HG02870 (cell line): ENCODE data around the gene RDH11.
A peak's percentile ranks its signal among the peaks of the same experiment; 100 is the strongest.
"Not testable (repeated sequence)": the region's sequence is repeated elsewhere in the genome, so short reads cannot be mapped to it uniquely, and the experiment has no call there.

Source experiments
- ATAC-seq: cut with Tn5 transposase; IDR thresholded peaks from one replicate; pipeline ENCODE4 v1.9.1; 2021; ENCODE audit warnings: mild to moderate bottlenecking, moderate library complexity; ENCODE audit not compliant: unreplicated experiment

RDH11 gene

GRCh38 chr14:67705211-67705610, 9.6 kb upstream of the RDH11 start:
- no peak for ATAC-seq

DNA sequence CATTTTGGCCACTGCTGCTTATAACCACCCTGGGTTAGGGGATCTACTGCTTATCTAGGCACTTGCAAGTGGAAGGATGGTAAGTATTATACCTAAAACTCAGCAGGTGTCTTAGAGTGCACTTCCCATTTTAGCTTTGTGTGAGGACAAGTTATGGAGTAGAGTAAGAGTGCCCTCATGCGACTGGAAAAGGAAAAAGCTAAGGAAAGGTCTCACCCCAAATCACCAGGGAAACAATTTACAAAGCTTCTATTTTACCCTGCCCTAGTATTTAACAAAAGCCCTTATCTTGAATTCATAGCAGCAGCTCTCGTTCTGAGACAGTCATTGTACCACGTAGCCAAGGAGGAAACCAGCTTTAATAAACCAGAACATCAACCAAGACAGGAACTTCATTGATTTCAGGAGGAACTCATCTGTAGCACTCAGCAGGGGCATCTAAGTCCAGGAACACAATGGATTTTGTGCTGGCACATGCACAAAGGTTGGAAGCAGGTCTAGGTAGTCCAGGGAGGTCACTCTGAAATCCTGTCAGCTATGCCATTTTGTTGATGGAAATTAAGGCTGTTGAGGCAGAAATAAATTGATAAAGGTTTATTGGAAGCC, 9.0 kb upstream of the RDH11 start:
- ATAC-seq, result no peak

GRCh38 chr14:67703997-67704396, 8.4 kb upstream of the RDH11 start:
- no peak for ATAC-seq

GRCh38 chr14:67701492-67701891, 5.9 kb upstream of the RDH11 start, which contains the start of gene RDH12:
TSS of gene RDH12 (plus strand) at chr14:67701886. CDS start at chr14:67722643, 20,757 bp downstream.
- not testable (repeated sequence) for ATAC-seq

GRCh38 chr14:67698179-67698578, 2.6 kb upstream of the RDH11 start:
- ATAC-seq, result no peak

GRCh38 chr14:67697006-67697405, 1.4 kb upstream of the RDH11 start:
- ATAC-seq, result no peak

- ATAC-seq, result peak; percentile 89
These were observed 672 bp downstream of the RDH11 start for GRCh38 chr14:67694791-67695393.

- ATAC-seq, result no peak
These were observed 5.6 kb downstream of the RDH11 start for GRCh38 chr14:67690011-67690410.

- no peak for ATAC-seq
These were observed 11.7 kb downstream of the RDH11 start for GRCh38 chr14:67683842-67684241.

- no peak for ATAC-seq
These were observed 14.6 kb downstream of the RDH11 start for GRCh38 chr14:67680941-67681340.

GRCh38 chr14:67680121-67680602, 15.4 kb downstream of the RDH11 start:
- peak; percentile 99 for ATAC-seq

- no peak for ATAC-seq
These were observed 16.6 kb downstream of the RDH11 start for GRCh38 chr14:67679006-67679405.

DNA sequence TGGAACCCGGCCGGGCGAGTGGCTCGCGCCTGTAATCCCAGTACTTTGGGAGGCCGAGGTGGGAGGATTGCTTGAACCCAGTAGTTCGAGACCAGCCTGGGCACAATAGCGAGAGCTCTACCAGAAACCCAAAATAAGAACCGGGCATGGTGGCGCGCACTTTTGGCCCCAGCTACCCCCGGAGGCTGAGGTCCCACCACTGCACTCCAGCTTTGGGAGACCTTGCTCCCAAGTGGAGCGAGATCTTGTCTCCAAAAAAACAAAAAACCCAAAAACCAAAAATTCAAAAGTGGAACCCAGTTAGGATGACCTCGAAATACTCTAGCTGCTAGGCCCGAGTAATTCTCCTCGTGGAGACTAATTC, 20.4 kb downstream of the RDH11 start:
- no peak for ATAC-seq

DNA sequence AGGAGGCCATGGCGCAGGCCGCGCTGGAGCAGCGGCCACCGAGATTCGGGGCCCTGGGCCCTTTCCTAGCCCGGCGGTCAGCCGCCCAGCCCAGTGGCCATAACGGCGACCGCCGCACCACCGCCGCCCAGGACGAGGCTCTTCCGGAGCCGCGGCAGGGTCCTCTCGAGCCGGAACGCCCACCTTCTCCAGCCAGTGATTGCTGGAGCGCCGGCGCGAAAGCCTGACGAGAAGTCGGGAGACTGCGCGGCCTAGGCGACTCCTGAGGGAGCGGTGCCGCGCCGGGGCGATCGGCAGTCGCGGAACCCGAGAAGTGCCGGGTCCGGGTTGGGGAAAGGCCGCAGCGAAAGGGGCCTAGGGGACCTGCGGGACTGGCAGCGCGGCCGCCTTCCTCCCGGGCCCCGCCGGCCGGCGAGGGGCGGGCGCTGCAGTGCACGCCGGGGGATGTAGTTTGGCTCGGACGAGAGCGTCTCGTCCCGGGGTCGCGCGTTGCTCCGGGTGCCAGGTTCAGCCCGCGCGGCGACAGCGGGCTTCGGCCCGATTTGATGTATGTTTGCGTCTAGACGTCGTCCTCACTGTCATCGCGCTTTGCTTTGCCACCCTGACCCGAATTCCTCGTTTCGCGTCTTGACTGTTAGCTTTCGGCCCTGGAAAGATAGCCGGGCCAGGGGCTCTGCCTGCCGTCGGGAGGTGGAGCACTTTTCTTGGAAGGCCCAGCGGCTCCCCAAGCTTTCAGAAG, 20.9 kb downstream of the RDH11 start, which contains the start of gene VTI1B:
TSS of gene VTI1B (minus strand) at position 153 of the 739 bp plus-strand sequence. CDS start at position 10, 143 bp downstream.
- ATAC-seq, result peak; percentile 77

DNA sequence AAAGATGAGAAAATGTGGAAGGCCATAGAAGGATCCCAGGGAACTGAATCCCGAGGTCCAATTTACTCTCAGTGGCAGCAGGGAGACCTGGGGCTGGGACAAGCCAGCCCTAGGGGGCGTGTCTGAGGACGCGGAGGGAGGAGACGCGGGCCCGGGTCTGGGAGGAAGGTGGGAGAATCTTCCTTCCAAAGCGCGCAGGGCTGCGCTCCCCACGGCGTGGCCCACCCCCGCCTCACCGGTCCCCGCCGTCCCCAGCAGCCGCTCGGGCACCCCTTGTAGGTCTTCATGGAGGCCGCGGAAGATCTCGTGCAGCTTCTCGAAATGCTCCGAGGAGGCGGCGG, 21.5 kb downstream of the RDH11 start:
- ATAC-seq, result peak; percentile 61

GRCh38 chr14:67673451-67673850, 22.1 kb downstream of the RDH11 start:
- ATAC-seq, result no peak

DNA sequence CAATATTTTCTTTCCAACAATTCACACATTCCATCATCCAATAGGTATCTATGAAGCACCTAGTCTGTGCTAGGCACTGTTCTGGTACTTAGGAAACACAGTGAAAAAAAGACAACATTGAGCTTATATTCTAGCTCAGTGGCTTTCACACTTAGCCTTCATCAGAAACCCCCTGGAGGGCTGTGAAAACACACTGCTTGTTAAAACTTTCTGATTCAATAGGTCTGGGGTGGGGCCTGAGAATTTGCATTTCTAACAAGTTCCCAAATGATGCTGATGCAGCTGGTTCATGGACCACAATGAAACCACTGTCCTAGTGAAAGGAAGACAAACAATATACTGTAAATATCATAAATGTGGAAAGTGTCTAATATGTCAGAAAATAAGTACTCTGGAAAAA, 27.0 kb downstream of the RDH11 start:
- ATAC-seq, result peak; percentile 55

DNA sequence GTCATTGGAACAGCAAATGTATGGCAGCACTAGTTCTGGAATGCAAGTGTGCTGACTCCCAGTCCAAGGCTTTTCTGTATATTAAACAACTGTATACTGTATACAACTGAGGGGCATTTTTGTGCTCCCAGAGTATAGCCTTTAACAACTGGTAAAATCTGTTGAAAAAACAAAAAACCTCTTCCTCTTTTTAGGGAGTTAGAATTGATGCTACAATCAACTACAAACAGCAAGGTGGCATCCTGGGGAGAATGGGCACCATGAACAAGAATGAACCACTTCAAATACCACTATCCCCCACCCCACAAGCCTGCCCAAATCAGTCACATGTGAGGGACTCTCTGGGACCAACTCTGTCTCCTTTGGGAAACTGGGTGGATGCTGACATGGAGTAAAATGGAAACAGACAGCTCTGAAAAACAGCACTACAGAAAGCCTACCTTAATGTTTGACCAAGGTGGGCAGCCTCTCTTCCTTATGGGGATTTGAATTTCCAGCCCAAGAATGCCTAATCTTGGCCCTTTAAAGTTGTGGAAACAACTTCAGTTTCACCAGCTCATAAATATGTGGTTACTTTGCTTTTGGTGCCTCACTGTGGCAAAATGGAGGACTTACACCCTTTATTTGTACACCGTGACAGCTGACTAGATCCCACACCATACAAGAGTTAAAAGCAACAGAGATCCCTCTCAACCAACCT, 28.7 kb downstream of the RDH11 start:
- no peak for ATAC-seq

DNA sequence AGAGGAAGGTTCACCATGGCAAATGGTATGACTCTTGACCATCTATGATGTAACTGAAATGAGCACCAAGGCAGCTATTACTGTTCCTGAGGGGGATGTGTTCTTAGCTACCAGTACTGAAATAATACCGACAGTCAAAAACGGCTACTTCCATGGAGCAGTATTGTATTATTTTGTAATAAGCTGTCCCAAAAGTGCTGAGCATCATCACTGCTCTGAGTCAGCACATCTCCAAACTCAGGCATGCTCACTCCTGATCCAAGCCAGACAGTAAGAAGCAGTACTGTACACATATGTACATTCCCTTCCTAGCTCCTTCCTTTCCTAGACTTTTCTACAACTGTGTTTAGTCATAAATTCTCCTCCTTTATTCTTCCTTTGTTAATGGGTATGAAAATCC, 29.7 kb downstream of the RDH11 start:
- no peak for ATAC-seq

DNA sequence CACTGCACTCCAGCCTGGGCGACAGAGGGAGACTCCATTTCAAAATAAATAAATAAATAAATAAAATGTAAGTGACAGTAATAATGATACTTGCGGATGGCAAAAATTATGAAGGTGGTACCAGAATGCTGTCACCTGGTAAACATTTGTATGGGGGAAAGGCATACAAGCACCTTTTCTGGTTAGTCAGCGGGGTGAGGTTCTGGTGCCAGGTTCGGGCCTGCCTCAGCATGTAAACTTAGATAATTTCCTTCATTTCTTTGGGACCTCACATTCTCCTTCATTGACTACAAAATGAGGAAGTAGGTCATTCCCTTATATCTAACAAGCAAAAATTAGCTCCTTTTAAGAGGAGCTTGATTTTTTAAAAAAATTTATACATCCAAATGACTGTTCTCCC, 31.9 kb downstream of the RDH11 start:
- no peak for ATAC-seq

DNA sequence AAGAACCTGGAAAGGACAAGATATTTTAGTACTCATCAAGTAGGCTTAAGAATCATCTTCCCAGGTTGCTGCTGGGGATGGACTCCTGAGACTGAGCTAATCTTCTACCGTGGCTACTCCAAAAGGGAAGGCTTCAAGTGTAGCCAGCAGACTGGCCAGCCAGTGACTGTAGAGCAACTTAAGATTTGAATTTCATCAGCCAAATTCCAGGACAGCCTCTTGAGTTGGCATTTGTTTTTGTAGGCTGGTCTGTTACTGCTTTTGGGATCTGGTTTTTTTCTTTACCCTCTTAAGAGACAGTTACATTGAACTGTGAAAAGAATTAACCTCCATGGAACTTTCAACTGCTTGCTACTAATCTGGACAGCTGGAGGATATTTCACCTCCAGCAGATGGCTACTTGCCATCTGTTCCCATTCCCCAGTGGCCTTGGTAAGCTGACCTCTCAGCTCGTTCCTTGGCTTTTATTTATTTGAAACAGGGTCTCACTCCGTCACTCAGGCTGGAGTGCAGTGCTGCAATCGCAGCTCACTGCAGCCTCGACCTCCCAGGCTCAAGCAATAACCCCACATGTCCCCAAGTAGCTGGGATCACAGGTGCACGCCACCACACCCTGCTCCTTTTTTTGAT, 41.8 kb downstream of the RDH11 start:
- no peak for ATAC-seq
